Coronary artery (tissue), 2 donors: Measurements from ENCODE around the gene LGR4.

Source experiments
- DNase-seq: peaks from one replicate; pipeline ENCODE4 v3.0.0-alpha.2; 2017; ENCODE audit warnings: low spot score
- H3K27ac ChIP-seq, 2 donors: fragments of 200-600 bp; sonication (generic); one replicate each; pipeline ENCODE4 v1.5.1; 2016 to 2019
- H3K4me3 ChIP-seq: fragments of 200-600 bp; sonication (generic); 2 replicates; pipeline ENCODE4 v1.5.1; 2016; ENCODE audit warnings: mild to moderate bottlenecking, moderate library complexity
- TF ChIP-seq, protein P1 (sequence below): fragments of 200-600 bp; sonication (generic); IDR thresholded peaks from one replicate; pipeline ENCODE4 v1.5.1; 2019; ENCODE audit warnings: antibody characterized with exemption

The LGR4 gene

DNA sequence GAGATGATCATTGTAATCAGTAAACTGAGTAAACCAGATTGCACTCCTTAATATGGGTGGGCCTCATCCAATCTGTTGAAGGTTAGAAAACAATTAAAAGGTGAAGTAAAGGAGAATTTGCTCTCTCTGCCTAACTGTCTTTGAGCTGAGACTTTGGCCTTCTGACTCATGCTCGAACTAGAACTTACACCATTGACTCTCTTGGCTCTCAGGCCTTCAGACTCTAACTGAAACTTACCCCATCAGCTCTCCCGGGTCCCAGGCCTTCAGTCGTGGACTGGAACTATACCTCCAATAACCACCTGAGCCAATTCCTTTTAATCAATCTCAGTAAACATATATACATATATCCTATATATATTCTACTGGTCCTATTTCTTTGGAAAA lies 34.0 kb downstream of the LGR4 start:
- H3K4me3 ChIP-seq, result no peak overlapping the region
- DNase-seq, result no peak
- TF ChIP-seq, protein P1, sequence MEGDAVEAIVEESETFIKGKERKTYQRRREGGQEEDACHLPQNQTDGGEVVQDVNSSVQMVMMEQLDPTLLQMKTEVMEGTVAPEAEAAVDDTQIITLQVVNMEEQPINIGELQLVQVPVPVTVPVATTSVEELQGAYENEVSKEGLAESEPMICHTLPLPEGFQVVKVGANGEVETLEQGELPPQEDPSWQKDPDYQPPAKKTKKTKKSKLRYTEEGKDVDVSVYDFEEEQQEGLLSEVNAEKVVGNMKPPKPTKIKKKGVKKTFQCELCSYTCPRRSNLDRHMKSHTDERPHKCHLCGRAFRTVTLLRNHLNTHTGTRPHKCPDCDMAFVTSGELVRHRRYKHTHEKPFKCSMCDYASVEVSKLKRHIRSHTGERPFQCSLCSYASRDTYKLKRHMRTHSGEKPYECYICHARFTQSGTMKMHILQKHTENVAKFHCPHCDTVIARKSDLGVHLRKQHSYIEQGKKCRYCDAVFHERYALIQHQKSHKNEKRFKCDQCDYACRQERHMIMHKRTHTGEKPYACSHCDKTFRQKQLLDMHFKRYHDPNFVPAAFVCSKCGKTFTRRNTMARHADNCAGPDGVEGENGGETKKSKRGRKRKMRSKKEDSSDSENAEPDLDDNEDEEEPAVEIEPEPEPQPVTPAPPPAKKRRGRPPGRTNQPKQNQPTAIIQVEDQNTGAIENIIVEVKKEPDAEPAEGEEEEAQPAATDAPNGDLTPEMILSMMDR, result no peak
- H3K27ac ChIP-seq, result no peak overlapping the region

DNA sequence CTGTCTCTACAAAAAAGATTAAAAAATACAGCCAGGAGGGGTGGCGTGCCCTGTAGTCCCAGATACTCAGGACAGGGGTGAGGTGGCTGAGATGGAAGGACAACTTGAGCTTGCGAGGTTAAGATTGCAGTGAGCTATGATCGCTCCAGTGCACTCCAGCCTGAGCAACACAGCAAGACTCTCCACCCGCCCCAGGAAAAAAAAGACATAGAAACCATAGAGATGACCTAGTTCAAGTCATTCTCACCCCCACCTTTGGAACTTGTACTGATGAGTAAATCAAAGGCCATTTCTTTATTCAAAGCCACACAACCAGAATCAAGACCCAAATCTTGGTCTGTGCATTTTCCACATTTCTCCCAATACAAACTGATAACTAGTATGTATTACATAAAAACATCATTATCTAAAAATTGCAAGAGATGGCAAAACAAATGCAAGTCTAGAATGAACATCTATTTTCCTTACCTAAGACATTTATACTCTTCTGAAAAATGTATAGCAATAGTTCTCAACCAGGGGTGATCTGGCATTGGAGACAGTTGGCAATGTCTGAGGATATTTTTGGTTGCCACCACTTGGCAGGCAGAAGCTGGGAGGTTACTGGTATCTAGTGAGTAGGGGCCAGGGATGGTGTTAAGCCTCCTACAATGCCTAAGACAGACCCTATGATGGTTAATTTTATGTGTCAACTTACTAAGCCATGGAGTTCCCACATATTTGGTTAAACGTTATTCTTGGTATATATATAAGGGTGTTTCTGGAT lies 34.6 kb downstream of the LGR4 start:
- TF ChIP-seq, protein P1, result no peak
- DNase-seq, result no peak
- Histone ChIP-seq H3K4me3 (no peak overlapping the region), H3K27ac (no peak overlapping the region)

DNA sequence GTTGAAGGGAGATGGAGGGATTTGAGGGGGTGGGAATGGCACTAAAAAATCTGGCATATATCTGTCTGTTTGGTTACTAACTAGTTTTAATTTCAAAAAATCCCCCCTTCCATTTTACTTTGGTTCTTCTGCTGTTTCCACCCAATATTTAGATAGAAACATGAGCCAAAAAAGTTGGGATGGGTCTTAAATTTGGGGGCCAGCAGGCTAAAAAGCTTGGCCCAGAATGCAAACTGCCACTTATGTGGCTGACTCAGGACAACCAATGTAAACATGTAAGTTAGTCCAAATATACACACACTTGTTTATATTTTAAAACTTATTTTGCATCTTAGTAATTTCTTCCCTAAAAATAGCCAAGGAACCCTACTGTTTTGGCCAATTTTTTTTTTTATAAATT lies 35.7 kb downstream of the LGR4 start:
- H3K4me3 ChIP-seq, result no peak overlapping the region
- H3K27ac ChIP-seq, result no peak overlapping the region
- TF ChIP-seq, protein P1, result no peak
- DNase-seq, result no peak

DNA sequence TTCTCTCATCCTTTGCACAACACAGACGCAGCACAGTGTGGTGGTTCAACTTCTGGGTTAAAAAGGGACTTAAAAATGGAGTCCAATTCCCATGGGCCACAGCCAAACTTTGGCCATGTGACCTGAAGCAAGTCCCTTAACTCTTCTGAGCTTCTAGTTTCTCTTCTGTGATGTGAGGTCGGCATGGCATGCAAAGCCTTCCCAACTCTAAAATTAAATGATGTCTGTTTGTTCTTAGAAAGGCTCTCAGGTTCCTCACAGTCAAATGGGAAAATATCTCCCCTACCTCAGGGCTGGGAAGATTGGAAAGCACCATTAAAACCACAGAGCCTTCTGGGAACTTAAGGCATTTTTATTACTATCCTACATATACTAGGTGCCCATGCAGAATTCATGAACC lies 38.8 kb downstream of the LGR4 start:
- Histone ChIP-seq H3K27ac (no peak overlapping the region), H3K4me3 (no peak overlapping the region)
- DNase-seq, result no peak
- TF ChIP-seq, protein P1, result no peak

DNA sequence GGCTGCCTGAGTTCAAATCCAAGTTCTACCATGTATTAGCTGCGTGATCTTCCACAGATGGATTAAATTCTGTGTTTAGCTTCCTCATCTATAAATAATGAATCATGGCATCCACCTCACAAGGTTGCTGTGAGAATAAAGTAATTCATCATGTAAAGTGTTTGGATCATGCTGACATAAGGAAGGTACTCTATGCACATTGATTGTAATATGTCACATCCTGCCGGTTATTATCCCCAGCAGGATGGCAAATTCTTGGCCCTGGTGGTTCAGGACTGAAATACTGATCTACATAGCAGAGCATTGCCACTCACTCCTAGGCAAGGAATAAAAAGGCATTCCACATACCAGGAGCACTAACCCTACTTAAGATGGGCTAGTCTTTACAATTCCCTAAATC lies 40.8 kb downstream of the LGR4 start:
- Histone ChIP-seq H3K4me3 (no peak overlapping the region), H3K27ac (no peak overlapping the region)
- TF ChIP-seq, protein P1, result no peak
- DNase-seq, result no peak

DNA sequence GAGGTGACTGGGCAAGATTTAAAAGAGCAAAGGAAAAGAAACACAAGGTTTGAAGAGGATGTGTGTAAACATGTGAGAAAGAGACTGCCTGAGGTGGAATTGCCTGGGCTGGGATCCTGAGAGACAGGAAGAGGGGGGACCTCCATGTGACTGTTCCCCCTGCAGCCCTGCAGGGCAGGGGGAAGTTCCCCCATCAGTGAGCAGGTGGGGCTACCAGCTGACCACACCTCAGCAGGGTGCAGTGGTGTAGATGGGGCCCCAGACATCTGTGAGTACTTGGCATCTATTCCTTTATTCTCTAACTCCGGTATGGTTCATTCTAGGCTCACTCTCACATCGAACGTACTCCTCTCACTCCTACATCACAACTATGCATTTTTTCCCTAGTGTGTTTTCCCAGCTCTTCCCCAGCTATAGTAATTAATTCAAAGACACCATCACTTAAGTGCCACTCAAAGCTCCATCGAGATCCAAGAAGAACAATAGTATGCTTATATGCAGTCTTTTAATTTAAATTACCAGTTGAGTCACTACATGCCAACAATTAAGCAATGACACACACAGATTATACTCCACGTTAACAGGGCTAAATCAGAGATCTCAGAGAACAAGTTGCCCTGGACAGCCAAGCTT lies 42.7 kb downstream of the LGR4 start:
- Histone ChIP-seq H3K4me3 (no peak overlapping the region), H3K27ac (no peak overlapping the region)
- DNase-seq, result no peak
- TF ChIP-seq, protein P1, result no peak
